IMR-90 (cell line): ENCODE measurements around the gene RRP1. TPM values are rescaled to one million over a fixed set of nuclear protein-coding genes. Genes with fewer than 3 reads are reported as not detected.

Experiments used
- ATAC-seq: fragments of 200-7000 bp; cut with Tn5 transposase; 2 replicates; pipeline ENCODE4 v1.9.1; 2020; ENCODE audit warnings: low read depth, mild to moderate bottlenecking, moderate library complexity
- BruUV-seq: library from RNA; stranded (reverse); fragments of 400-500 nt; replicated peaks from 2 replicates; lab custom pipeline; 2021; lab: Mats Ljungman, UMichigan
- CTCF ChIA-PET: fragments of 300-600 bp; formaldehyde crosslinking; extraction: SDS; loops from one replicate; lab custom pipeline; 2021; ENCODE audit warnings: antibody characterized with exemption; lab: Yijun Ruan, JAX
- POLR2A ChIA-PET: fragments of 300-600 bp; sonication (Branson Sonifier 250); formaldehyde crosslinking; loops from one replicate; lab custom pipeline; 2022; ENCODE audit warnings: antibody characterized with exemption; ENCODE audit not compliant: unreplicated experiment; lab: Charles Lee
- DNase-seq: peaks from one replicate; pipeline ENCODE4 v3.0.0; 2013
- H2AFZ ChIP-seq: replicated peaks from 2 replicates; pipeline ENCODE3; 2013; ENCODE audit warnings: low read length, mild to moderate bottlenecking; ENCODE audit not compliant: poor library complexity
- H2AK5ac ChIP-seq: 2 replicates; pipeline ENCODE4 v1.6.1; 2013; ENCODE audit warnings: low read depth, low read length, inconsistent platforms
- H2AK9ac ChIP-seq: replicated peaks from 2 replicates; pipeline ENCODE3; 2013; ENCODE audit warnings: mild to moderate bottlenecking, low read depth, low read length, moderate library complexity; ENCODE audit not compliant: poor library complexity
- H2BK120ac ChIP-seq: 2 replicates; pipeline ENCODE4 v1.6.1; 2013; ENCODE audit warnings: low read depth, low read length, inconsistent platforms
- H2BK15ac ChIP-seq: 3 replicates; pipeline ENCODE4 v1.6.1; 2013; ENCODE audit warnings: low read depth, low read length, inconsistent platforms
- H2BK20ac ChIP-seq: 2 replicates; pipeline ENCODE4 v1.6.1; 2013; ENCODE audit warnings: low read depth, mild to moderate bottlenecking, inconsistent platforms, low read length, moderate library complexity
- H2BK5ac ChIP-seq: 2 replicates; pipeline ENCODE4 v1.6.1; 2013; ENCODE audit warnings: mild to moderate bottlenecking, low read depth, low read length, inconsistent platforms; ENCODE audit not compliant: poor library complexity, severe bottlenecking
- H3K14ac ChIP-seq: replicated peaks from 2 replicates; pipeline ENCODE4 v1.6.1; 2013; ENCODE audit warnings: low read depth, low read length, inconsistent platforms
- H3K18ac ChIP-seq: 2 replicates; pipeline ENCODE4 v1.6.1; 2013; ENCODE audit warnings: low read depth, low read length, control low read depth
- H3K23ac ChIP-seq: 2 replicates; pipeline ENCODE4 v1.6.1; 2013; ENCODE audit warnings: low read depth, low read length, inconsistent platforms
- H3K27ac ChIP-seq: 2 replicates; pipeline ENCODE4 v1.5.1; 2013; ENCODE audit warnings: mild to moderate bottlenecking, control low read depth, low read length; ENCODE audit not compliant: insufficient read depth
- H3K27me3 ChIP-seq: 2 replicates; pipeline ENCODE4 v1.6.1; 2013; ENCODE audit warnings: low read length; ENCODE audit not compliant: control insufficient read depth, insufficient read depth
- H3K36me3 ChIP-seq: 2 replicates; pipeline ENCODE4 v1.6.1; 2013; ENCODE audit warnings: low read length, mixed read lengths; ENCODE audit not compliant: control insufficient read depth, insufficient read depth
- H3K4ac ChIP-seq: 2 replicates; pipeline ENCODE4 v1.6.1; 2013; ENCODE audit warnings: low read depth, low read length, inconsistent platforms
- H3K4me1 ChIP-seq: 2 replicates; pipeline ENCODE4 v1.6.1; 2013; ENCODE audit warnings: low read length, mixed read lengths; ENCODE audit not compliant: control insufficient read depth, insufficient read depth
- H3K4me2 ChIP-seq: 2 replicates; pipeline ENCODE4 v1.6.1; 2013; ENCODE audit warnings: low read depth, mild to moderate bottlenecking, control low read depth, low read length, moderate library complexity
- H3K4me3 ChIP-seq: 2 replicates; pipeline ENCODE4 v1.5.1; 2013; ENCODE audit warnings: low read depth, mild to moderate bottlenecking, control low read depth, low read length, moderate library complexity; ENCODE audit not compliant: insufficient read depth
- H3K56ac ChIP-seq: 2 replicates; pipeline ENCODE4 v1.6.1; 2013; ENCODE audit warnings: low read length, inconsistent platforms; ENCODE audit not compliant: insufficient read depth; ENCODE audit errors: extremely low read depth
- H3K79me1 ChIP-seq, 2 experiments: 2 replicates each; pipeline ENCODE4 v1.6.1; 2013; ENCODE audit warnings: low read length in 2 of 2, inconsistent platforms in 1 of 2, low read depth in 1 of 2
- H3K9ac ChIP-seq: 2 replicates; pipeline ENCODE4 v1.6.1; 2013; ENCODE audit warnings: low read depth, low read length, control low read depth
- H3K9me1 ChIP-seq: 2 replicates; pipeline ENCODE4 v1.6.1; 2013; ENCODE audit warnings: low read length, inconsistent platforms; ENCODE audit not compliant: insufficient read depth
- H3K9me3 ChIP-seq: 2 replicates; pipeline ENCODE4 v1.6.1; 2013; ENCODE audit warnings: low read length; ENCODE audit not compliant: control insufficient read depth, insufficient read depth
- H4K20me1 ChIP-seq: 2 replicates; pipeline ENCODE4 v1.6.1; 2013; ENCODE audit warnings: low read length, inconsistent platforms; ENCODE audit not compliant: insufficient read depth
- H4K5ac ChIP-seq: 2 replicates; pipeline ENCODE4 v1.6.1; 2013; ENCODE audit warnings: mild to moderate bottlenecking, low read depth, low read length, control low read depth
- H4K8ac ChIP-seq, 2 experiments: 2 replicates each; pipeline ENCODE4 v1.6.1; 2013; ENCODE audit warnings: low read depth in 2 of 2, low read length in 2 of 2, control low read depth in 1 of 2, inconsistent platforms in 1 of 2
- H4K91ac ChIP-seq: 2 replicates; pipeline ENCODE4 v1.6.1; 2013; ENCODE audit warnings: low read depth, low read length, inconsistent platforms; ENCODE audit not compliant: insufficient read depth
- BHLHE40 ChIP-seq: fragments of 150-350 bp; IDR thresholded peaks from 2 replicates; pipeline ENCODE4 v1.6.1; 2016; ENCODE audit warnings: mild to moderate bottlenecking, low read depth, low read length
- CEBPB ChIP-seq: IDR thresholded peaks from 2 replicates; pipeline ENCODE4 v1.6.1; 2012; ENCODE audit warnings: low read depth, low read length, improper control_type of control experiment
- FOS ChIP-seq: fragments of 150-350 bp; IDR thresholded peaks from 2 replicates; pipeline ENCODE4 v1.6.1; 2016; ENCODE audit warnings: low read depth, low read length
- MAFK ChIP-seq: IDR thresholded peaks from 2 replicates; pipeline ENCODE4 v1.6.1; 2012; ENCODE audit warnings: low read depth, low read length, improper control_type of control experiment
- MAZ ChIP-seq: IDR thresholded peaks from 2 replicates; pipeline ENCODE4 v1.6.1; 2012; ENCODE audit warnings: low read depth, mild to moderate bottlenecking, low read length, improper control_type of control experiment, moderate library complexity, borderline replicate concordance
- MXI1 ChIP-seq: IDR thresholded peaks from 2 replicates; pipeline ENCODE4 v1.6.1; 2012; ENCODE audit warnings: low read depth, mild to moderate bottlenecking, low read length, moderate library complexity, borderline replicate concordance
- NFE2L2 ChIP-seq: fragments of 150-350 bp; IDR thresholded peaks from 2 replicates; pipeline ENCODE4 v1.6.1; 2016; ENCODE audit warnings: low read depth, mild to moderate bottlenecking, low read length
- POLR2A ChIP-seq: IDR thresholded peaks from 2 replicates; pipeline ENCODE4 v1.6.1; 2012; ENCODE audit warnings: mild to moderate bottlenecking, low read depth, low read length
- RAD21 ChIP-seq: IDR thresholded peaks from 2 replicates; pipeline ENCODE4 v1.6.1; 2012; ENCODE audit warnings: low read length, improper control_type of control experiment
- RCOR1 ChIP-seq: IDR thresholded peaks from 2 replicates; pipeline ENCODE4 v1.6.1; 2012; ENCODE audit warnings: mild to moderate bottlenecking, low read length, improper control_type of control experiment; ENCODE audit not compliant: insufficient replicate concordance
- RFX5 ChIP-seq: IDR thresholded peaks from 2 replicates; pipeline ENCODE4 v1.8.0; 2012; ENCODE audit warnings: low read depth, mild to moderate bottlenecking, low read length, moderate library complexity
- SMC3 ChIP-seq: fragments of 150-350 bp; IDR thresholded peaks from 2 replicates; pipeline ENCODE4 v1.6.1; 2016; ENCODE audit warnings: low read depth, mild to moderate bottlenecking, antibody characterized with exemption, low read length, moderate library complexity
- WGBS, 2 experiments: methylation state at CpG; one replicate each; pipeline versions ENCODE4 v1.1.5 to v1.1.7; 2013; ENCODE audit warnings: missing lambda C conversion rate in 2 of 2; ENCODE audit not compliant: insufficient read length in 1 of 2; ENCODE audit errors: extremely low coverage in 2 of 2; 5-methylcytosine and 5-hydroxymethylcytosine counted together
- dilution Hi-C: fragments of 300-500 bp; cut with HindIII; formaldehyde crosslinking; loops from one replicate; pipeline ENCODE4 v1.14.3; 2018; ENCODE audit warnings: low sequenced_read_pairs; ENCODE audit not compliant: unreplicated experiment
- in situ Hi-C: fragments of 300-500 bp; cut with MboI; formaldehyde crosslinking; loops from 3 replicates; pipeline ENCODE4 v1.14.3; 2019; ENCODE audit warnings: low sequenced_read_pairs, inconsistent platforms, mixed read lengths
- intact Hi-C: fragments of 100-400 bp; cut with micrococcal nuclease; formaldehyde crosslinking; loops from 2 replicates; pipeline ENCODE4 v1.10.0; 2022
- polyA plus RNA-seq, 3 experiments: library from polyadenylated mRNA; depleted of rRNA; stranded (reverse); fragments of >200 nt; gene quantifications; 2 replicates each; pipeline ENCODE4 v1.2.3, GENCODE V29; 2012; ENCODE audit warnings: low replicate concordance in 1 of 3
- total RNA-seq: library from RNA; depleted of rRNA; stranded (reverse); fragments of >200 nt; gene quantifications from 2 replicates; pipeline ENCODE4 v1.2.3, GENCODE V29; 2012
- TF ChIP-seq, protein P1 (sequence below): fragments of 150-350 bp; IDR thresholded peaks from 2 replicates; pipeline ENCODE4 v1.6.1; 2016; ENCODE audit warnings: low read depth, mild to moderate bottlenecking, low read length, moderate library complexity, borderline replicate concordance
- TF ChIP-seq, protein P2 (sequence below): fragments of 150-350 bp; IDR thresholded peaks from 2 replicates; pipeline ENCODE4 v1.6.1; 2017; ENCODE audit warnings: mild to moderate bottlenecking, antibody characterized with exemption, low read length, low read depth
- TF ChIP-seq, protein P3 (sequence below): conservative IDR thresholded peaks from 2 replicates; pipeline ENCODE4 v1.5.1; 2012; ENCODE audit warnings: mild to moderate bottlenecking, low read depth, low read length, improper control_type of control experiment

The RRP1 gene
- total and polyA plus RNA-seq, 2 of the 4 experiments (the other 2 are of a cell fraction), result 20.2 to 23.3 TPM

DNA sequence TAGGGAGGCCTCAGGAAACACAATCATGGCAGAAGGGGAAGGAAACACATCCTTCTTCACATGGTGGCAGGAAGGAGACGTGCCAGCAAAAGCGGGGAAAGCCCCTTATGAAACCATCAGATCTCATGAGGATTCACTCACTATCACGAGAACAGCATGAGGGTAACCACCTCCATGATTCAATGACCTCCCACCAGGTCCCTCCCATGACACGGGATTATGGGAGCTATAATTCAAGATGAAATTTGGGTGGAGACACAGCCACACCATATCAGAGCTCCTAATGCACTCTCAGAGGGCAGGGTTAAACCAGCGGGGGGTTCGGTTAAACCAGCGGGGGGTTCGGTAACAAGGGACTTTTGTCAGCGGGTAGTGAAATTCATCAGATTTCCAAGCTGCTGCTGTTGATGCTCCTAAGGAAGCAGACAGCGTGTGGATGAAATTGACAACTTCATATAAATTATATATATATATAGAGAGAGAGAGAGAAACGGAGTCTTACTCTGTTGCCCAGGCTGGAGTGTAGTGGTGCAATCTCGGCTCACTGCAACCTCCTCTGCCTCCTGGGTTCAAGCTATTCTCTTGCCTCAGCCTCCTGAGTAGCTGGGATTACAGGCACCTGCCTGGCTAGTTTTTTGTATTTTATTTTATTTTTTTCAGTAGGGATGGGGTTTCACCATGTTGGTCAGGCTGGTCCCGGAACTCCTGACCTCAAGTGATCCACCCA, 17.5 kb upstream of the RRP1 start:
- Histone ChIP-seq H2BK120ac (no peak overlapping the region), H3K4ac (no peak overlapping the region), H3K27ac (no peak overlapping the region), H3K14ac (no peak overlapping the region), H2AK9ac (no peak overlapping the region), H2AFZ (no peak overlapping the region), H4K20me1 (peaks cover 15% of the 10 kb centered on the region; the same call in 1 of the 2 replicates), H3K18ac (no peak overlapping the region), H3K27me3 (no peaks in the 10 kb centered on the region), H4K8ac (no peak overlapping the region), H2BK20ac (no peak overlapping the region), H2BK15ac (no peak overlapping the region), H3K9me1 (peaks cover 14% of the 10 kb centered on the region), H2AK5ac (no peak overlapping the region), H3K9me3 (no peaks in the 10 kb centered on the region), H3K56ac (no peak overlapping the region), H2BK5ac (no peak overlapping the region), H3K9ac (no peak overlapping the region), H3K4me3 (no peak overlapping the region), H4K5ac (no peak overlapping the region), H3K23ac (no peak overlapping the region), H3K4me2 (no peak overlapping the region), H3K79me1 (peaks cover 0 to 27% of the 10 kb centered on the region in 2 experiments; a peak in 3 of 4 replicates), H4K91ac (no peak overlapping the region), H3K36me3 (peaks cover 16% of the 10 kb centered on the region), H3K4me1 (peaks cover 15% of the 10 kb centered on the region)
- in situ Hi-C loops (no loop called here), dilution Hi-C loops (no loop called here), intact Hi-C loops (no loop called here)
- CTCF ChIA-PET, result interaction anchor here (0.6 kb wide), 1 partner anchor 101 kb away, joined by 5 read pairs; no protein-coding TSS in a partner anchor
- BruUV-seq, result no TSS peak
- ATAC-seq (no peak), DNase-seq (no peak)
- POLR2A ChIA-PET, result no interaction called here
- WGBS, 2 experiments, result 83% methylated on average over 2 of the region's 13 CpGs; no CpG with 5 or more reads in 1 of the 2 experiments
- TF ChIP-seq SMC3 (no peak), BHLHE40 (no peak), POLR2A (no peak), MXI1 (no peak), MAZ (no peak), RCOR1 (no peak), MAFK (no peak), CEBPB (no peak), FOS (no peak), RAD21 (no peak), NFE2L2 (no peak), RFX5 (no peak)
- TF ChIP-seq, protein P1, sequence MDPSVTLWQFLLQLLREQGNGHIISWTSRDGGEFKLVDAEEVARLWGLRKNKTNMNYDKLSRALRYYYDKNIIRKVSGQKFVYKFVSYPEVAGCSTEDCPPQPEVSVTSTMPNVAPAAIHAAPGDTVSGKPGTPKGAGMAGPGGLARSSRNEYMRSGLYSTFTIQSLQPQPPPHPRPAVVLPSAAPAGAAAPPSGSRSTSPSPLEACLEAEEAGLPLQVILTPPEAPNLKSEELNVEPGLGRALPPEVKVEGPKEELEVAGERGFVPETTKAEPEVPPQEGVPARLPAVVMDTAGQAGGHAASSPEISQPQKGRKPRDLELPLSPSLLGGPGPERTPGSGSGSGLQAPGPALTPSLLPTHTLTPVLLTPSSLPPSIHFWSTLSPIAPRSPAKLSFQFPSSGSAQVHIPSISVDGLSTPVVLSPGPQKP, result no peak
- TF ChIP-seq, protein P2, sequence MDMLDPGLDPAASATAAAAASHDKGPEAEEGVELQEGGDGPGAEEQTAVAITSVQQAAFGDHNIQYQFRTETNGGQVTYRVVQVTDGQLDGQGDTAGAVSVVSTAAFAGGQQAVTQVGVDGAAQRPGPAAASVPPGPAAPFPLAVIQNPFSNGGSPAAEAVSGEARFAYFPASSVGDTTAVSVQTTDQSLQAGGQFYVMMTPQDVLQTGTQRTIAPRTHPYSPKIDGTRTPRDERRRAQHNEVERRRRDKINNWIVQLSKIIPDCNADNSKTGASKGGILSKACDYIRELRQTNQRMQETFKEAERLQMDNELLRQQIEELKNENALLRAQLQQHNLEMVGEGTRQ, result no peak
- TF ChIP-seq, protein P3, sequence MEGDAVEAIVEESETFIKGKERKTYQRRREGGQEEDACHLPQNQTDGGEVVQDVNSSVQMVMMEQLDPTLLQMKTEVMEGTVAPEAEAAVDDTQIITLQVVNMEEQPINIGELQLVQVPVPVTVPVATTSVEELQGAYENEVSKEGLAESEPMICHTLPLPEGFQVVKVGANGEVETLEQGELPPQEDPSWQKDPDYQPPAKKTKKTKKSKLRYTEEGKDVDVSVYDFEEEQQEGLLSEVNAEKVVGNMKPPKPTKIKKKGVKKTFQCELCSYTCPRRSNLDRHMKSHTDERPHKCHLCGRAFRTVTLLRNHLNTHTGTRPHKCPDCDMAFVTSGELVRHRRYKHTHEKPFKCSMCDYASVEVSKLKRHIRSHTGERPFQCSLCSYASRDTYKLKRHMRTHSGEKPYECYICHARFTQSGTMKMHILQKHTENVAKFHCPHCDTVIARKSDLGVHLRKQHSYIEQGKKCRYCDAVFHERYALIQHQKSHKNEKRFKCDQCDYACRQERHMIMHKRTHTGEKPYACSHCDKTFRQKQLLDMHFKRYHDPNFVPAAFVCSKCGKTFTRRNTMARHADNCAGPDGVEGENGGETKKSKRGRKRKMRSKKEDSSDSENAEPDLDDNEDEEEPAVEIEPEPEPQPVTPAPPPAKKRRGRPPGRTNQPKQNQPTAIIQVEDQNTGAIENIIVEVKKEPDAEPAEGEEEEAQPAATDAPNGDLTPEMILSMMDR, result no peak
